Measurements from ENCODE around the gene GALM. TPM values are rescaled to one million over a fixed set of nuclear protein-coding genes. Genes with fewer than 3 reads are reported as not detected.
"Not testable (repeated sequence)": the region's sequence is repeated elsewhere in the genome, so short reads cannot be mapped to it uniquely, and the experiment has no call there.

Gene GALM
- total RNA-seq, 1 donor from 2014 or later, result 1.0 TPM

GRCh38 chr2:38750891-38751595 is 85.1 kb downstream of the GALM start, which contains the start of gene SRSF7:
SRSF7 (minus strand) TSS chr2:38751361; CDS start chr2:38751256, 105 bp downstream.
- peaks cover 22% of the 10 kb centered on the region for H3K9me3 Mint-ChIP-seq (ENCODE audit: unreplicated experiment)
- peak within 1 kb of the TSS; percentile 100 for H3K4me3 Mint-ChIP-seq (ENCODE audit: unreplicated experiment)
- peak within 1 kb of the TSS; percentile 100 for H3K27ac Mint-ChIP-seq (ENCODE audit: unreplicated experiment)
- no peak for TF ChIP-seq CTCF (IDR thresholded peaks at IDR 0.05; ENCODE audit: partially characterized antibody, unreplicated experiment)
- no peaks in the 10 kb centered on the region for H3K36me3 Mint-ChIP-seq (ENCODE audit: unreplicated experiment)
- peaks cover 16% of the 10 kb centered on the region for H3K4me1 Mint-ChIP-seq (ENCODE audit: low read depth, unreplicated experiment)
- H3K27me3 Mint-ChIP-seq (ENCODE audit: unreplicated experiment), result peaks cover 13% of the 10 kb centered on the region
- peak; percentile 94 for DNase-seq

GRCh38 chr2:38751596-38752410 is 85.9 kb downstream of the GALM start:
- H3K4me1 Mint-ChIP-seq (ENCODE audit: low read depth, unreplicated experiment), result peaks cover 16% of the 10 kb centered on the region
- H3K27me3 Mint-ChIP-seq (ENCODE audit: unreplicated experiment), result peaks cover 13% of the 10 kb centered on the region
- H3K36me3 Mint-ChIP-seq (ENCODE audit: unreplicated experiment), result no peaks in the 10 kb centered on the region
- TF ChIP-seq CTCF (IDR thresholded peaks at IDR 0.05; ENCODE audit: partially characterized antibody, unreplicated experiment), result no peak
- H3K27ac Mint-ChIP-seq (ENCODE audit: unreplicated experiment), result peak overlapping the region; percentile 100
- H3K4me3 Mint-ChIP-seq (ENCODE audit: unreplicated experiment), result peak overlapping the region; percentile 100
- DNase-seq, result no peak
- peaks cover 22% of the 10 kb centered on the region for H3K9me3 Mint-ChIP-seq (ENCODE audit: unreplicated experiment)

GRCh38 chr2:38754049-38754448 is 88.1 kb downstream of the GALM start:
- no peak overlapping the region for H3K4me3 Mint-ChIP-seq (ENCODE audit: unreplicated experiment)

GRCh38 chr2:38754506-38754905 is 88.6 kb downstream of the GALM start:
- Mint-ChIP-seq H3K27me3 (ENCODE audit: unreplicated experiment) (peaks cover 13% of the 10 kb centered on the region), H3K4me3 (ENCODE audit: unreplicated experiment) (no peak overlapping the region), H3K4me1 (ENCODE audit: low read depth, unreplicated experiment) (peaks cover 10% of the 10 kb centered on the region), H3K27ac (ENCODE audit: unreplicated experiment) (no peak overlapping the region), H3K36me3 (ENCODE audit: unreplicated experiment) (no peaks in the 10 kb centered on the region), H3K9me3 (ENCODE audit: unreplicated experiment) (peaks cover 22% of the 10 kb centered on the region)
- no peak for DNase-seq
- no peak for TF ChIP-seq CTCF (IDR thresholded peaks at IDR 0.05; ENCODE audit: partially characterized antibody, unreplicated experiment)

More at GRCh38 chr2:38754049-38754448, 88.1 kb downstream of the GALM start:
- DNase-seq, result no peak
- Mint-ChIP-seq H3K27me3 (ENCODE audit: unreplicated experiment) (peaks cover 13% of the 10 kb centered on the region), H3K9me3 (ENCODE audit: unreplicated experiment) (peaks cover 22% of the 10 kb centered on the region), H3K27ac (ENCODE audit: unreplicated experiment) (no peak overlapping the region), H3K36me3 (ENCODE audit: unreplicated experiment) (no peaks in the 10 kb centered on the region), H3K4me1 (ENCODE audit: low read depth, unreplicated experiment) (peaks cover 10% of the 10 kb centered on the region)
- TF ChIP-seq CTCF (IDR thresholded peaks at IDR 0.05; ENCODE audit: partially characterized antibody, unreplicated experiment), result no peak

GRCh38 chr2:38755891-38756290 is 90.0 kb downstream of the GALM start:
- H3K27ac Mint-ChIP-seq (ENCODE audit: unreplicated experiment); H3K4me3 Mint-ChIP-seq (ENCODE audit: unreplicated experiment); DNase-seq; H3K4me1 Mint-ChIP-seq (ENCODE audit: low read depth, unreplicated experiment); H3K36me3 Mint-ChIP-seq (ENCODE audit: unreplicated experiment): not testable (repeated sequence)
- Mint-ChIP-seq H3K27me3 (ENCODE audit: unreplicated experiment) (peaks cover 13% of the 10 kb centered on the region), H3K9me3 (ENCODE audit: unreplicated experiment) (peaks cover 14% of the 10 kb centered on the region)
